CD4-positive, alpha-beta T cell treated with Interleukin-15 for 4 hours (primary cell): ENCODE measurements around the gene NRG2.
A peak's percentile ranks its signal among the peaks of the same experiment; 100 is the strongest.

Source experiments
- DNase-seq: peaks from one replicate; pipeline ENCODE4 v3.0.0-alpha.2; 2020; ENCODE audit warnings: low spot score

The NRG2 gene

GRCh38 chr5:139877129-139877597 lies 165.9 kb downstream of the NRG2 start:
- no peak for DNase-seq

DNA sequence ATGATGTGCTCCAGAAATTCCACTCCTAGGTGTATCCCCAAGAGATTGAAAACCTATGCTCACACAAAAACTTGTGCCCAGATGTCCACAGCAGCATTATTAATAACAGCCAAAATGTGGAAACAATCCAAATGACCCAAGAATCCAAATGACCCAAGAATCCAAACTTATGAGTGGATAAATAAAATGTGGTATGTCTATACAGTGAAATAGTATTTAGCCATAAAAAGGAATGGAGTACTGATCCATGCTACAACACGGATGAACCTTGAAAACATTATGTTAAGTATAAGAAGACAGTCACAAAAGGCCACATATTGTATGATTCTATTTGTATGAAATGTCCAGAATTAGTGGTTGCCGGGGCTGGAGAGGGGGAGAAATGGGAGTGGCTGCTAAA lies 167.1 kb downstream of the NRG2 start:
- no peak for DNase-seq

GRCh38 chr5:139872851-139873794 lies 170.0 kb downstream of the NRG2 start:
- DNase-seq: no peak

DNA sequence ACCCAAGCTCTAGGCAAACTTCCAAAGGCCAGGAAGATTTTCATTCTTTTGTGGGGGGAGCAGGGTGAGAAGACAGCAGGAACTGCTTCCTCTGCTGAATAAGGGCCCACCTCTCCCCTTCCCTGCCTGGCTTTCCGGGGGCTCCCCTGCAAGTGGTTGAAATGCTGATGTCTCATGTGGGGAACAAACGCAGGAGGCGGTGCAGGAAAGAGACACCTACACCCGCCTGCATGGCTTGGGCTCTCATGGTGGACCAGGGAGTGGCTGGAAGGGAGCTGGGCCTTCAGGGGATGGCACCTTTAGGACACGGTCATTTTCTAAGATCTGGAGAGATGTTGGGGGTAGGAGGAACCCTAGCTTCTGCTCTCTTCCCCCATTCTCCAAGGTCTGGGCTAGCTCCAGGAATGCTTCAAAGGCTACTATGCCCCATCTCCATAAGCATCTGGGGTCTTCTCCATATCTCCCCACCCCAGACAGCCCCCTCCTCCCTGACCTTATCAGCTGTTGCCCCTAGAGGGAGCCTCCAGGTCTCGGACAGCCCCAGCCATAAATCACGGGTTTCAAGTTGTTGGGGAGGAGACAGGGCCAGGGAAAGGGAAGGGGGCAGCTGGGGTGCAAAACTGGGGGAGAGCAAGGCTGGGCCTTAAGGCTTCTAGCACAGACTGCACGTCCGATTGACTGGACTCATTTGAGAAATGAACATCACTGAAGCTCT lies 170.9 kb downstream of the NRG2 start:
- DNase-seq: no peak

- DNase-seq: no peak
These were observed 171.5 kb downstream of the NRG2 start for GRCh38 chr5:139871614-139872013.

GRCh38 chr5:139870677-139871076 lies 172.4 kb downstream of the NRG2 start:
- no peak for DNase-seq

DNA sequence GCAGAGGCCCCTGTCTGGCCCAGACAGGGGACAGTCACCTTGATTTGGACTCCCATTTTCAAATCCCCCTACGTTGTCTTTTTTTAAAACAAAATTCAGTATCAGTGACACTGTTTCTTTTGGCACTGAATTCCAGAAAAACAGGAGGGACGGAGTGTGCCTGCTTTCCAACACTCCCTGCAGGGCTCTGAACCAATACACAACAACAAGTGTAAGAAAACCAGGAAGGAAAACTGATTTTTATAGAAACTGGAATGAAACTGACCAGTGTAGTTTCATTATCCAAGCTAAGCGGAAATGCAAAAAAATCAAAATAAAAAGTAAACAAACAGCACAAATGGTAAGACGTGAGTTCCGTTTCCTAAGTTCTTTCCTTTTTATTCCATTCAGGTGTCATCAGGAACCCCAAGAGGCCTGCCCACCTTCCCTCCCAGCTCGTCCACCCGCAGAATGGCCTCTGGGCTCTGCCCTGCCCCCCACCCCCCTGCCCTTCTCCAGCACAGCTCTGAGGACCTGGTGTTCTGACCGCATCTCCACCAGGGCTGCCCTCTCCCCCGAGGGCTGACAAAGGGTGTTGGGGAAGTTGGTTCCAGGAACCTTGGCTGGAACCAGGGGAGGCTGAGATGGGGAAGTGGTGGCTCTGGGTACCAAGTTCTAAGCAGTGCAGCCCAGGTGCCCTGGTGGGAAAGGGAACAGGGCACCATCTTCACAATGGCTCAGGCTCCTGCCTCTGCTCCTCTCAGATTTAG lies 173.9 kb downstream of the NRG2 start:
- DNase-seq: no peak

GRCh38 chr5:139867581-139867980 lies 175.5 kb downstream of the NRG2 start:
- no peak for DNase-seq

- no peak for DNase-seq
These were observed 176.0 kb downstream of the NRG2 start for GRCh38 chr5:139867109-139867508.

- DNase-seq: no peak
These were observed 178.2 kb downstream of the NRG2 start for GRCh38 chr5:139864716-139865483.

DNA sequence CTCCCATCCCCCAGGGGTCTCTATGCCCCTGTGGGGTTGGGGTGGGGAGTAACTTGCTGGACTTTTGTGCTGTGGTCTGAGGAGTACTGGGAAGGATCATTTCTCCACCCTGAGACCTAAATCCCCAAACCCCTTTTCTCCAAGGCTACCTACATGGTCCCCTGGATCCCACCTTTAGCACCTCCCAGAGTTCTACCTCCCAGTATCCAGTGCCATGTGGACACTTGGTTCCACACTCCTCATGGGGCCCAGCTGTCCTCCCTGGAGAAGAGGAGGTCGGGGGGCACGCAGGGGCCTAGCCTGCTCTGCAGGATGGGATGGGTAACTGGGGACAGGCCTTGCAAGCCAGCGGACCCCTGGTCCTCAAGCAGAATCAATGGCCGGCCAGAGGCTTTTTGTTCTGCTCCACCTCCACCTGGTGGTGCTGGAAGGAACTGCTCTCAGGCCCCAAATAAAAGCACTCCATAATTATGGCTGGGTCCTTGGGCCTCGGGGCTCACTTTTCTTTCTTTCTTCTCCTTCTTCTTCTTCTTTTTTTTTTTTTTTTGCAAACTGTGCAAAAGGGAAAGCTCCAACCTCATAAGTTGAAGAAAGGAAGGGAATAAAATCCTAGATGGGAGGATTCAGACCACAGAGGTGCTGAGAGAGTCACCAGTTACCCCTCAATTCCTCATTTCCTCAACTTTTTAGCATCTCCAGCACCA lies 179.1 kb downstream of the NRG2 start:
- DNase-seq: peak; percentile 54

DNA sequence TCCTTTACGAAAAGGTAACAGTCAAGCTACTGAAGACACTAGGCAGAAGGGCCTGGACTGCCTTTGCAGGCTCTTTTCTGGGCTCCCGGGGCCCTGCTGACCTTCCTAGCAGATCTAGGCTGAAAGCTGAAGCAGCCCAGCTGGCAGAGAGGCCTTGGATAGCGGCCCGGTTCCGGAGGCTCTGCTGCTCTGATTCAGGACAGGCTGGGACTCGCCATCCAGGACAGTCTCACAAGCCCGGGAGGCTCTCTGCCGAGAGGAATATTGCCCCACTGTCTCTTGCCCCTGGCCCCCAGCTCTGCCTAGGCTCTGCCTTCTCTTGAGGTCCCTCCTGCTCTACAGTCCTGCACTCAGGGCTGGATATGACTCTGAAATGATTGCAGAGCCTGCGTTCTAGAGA lies 179.7 kb downstream of the NRG2 start:
- no peak for DNase-seq

GRCh38 chr5:139862803-139863202 lies 180.3 kb downstream of the NRG2 start:
- no peak for DNase-seq

DNA sequence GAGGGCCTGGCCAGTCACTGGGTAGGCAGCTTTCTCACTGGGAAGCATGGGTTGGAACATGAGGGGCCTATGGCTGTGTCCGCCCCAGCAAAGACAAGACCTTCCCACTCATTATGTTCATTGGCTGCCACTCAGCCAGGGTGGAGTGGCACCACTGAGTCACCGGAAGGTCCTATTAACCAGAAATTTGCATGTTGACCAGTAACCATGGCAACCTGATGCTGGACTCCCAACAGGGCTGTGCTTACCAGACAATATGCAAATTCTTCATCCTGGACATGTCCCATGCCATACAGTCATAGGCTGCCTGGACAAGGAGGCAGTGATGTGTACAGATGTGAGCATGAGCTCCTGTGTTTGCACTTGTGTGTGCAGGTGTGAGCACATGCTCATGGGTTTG lies 180.8 kb downstream of the NRG2 start:
- DNase-seq: no peak

DNA sequence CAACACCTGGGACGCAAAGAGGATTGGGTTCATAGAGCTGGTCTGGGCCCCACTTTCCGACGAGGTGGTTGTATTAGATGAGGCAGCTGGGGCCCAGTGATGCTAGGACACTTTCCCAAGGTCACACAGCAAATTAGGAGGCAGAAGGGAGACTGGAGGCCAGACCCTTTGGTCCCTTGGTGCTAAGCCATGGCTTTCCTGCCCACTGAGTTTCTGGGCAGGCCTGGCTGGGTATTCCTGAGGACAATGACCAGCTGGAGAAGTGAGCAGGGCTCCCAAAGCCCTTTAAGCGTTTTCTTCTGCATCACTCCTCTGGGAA lies 181.3 kb downstream of the NRG2 start:
- DNase-seq: no peak

DNA sequence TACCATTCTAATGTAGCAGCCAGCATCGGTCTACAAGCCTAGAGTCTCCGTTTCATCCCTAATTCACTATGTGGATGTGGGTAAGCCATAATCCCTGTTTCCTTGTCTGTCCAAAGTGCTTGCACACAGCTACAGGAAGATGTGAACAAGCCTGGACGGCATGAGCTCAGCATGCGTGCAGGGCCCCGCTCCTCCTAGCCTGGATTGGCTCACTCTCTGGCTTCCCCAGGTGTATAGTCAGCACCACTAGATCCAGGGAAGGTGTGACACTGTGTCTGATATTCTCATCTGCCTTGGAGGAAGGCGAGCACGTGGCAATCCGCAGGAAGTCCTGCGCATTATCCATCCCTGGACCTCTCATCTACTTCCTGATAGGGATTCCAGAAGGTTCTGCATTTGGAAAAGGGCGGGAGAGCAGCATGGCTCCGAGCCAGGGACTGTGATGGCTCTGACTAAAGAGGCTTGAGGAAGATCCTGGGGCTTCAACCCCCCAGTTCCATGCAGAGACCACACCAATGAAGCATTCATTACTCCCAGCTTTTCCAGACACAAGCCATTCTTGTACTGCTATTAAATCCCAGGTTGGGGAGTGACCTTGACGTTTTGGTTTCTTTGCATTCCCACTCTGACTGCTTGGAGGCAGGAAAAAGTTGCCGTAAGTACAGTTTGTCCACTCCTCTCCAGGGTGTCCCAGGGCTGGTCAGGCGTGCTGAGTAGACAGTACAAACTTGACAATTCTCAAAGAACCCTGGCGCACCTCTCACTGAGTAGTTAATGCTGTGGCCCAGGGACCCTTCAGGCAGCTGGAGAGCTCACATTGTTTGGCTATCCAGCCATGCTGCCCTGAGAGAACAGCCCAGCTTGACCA lies 181.8 kb downstream of the NRG2 start:
- DNase-seq: no peak

DNA sequence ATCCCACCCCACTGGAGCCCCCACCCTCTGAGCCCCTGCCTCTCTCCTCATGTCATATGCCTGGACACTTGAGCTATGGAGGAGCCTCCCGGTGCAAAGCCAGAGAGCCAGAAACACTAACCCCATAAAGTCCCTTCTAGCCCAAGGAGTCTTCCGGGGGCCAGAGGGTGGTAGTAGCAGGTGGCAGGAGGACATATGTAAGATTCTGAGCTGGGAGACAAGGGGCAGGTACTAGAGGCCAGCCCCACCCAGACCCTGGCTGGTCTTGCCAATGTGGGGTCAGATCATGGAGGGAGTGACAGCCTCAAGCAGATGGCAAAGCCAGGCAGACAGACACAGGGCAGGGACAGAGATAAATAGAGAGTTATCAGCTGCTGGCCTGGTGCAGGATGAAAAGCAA lies 184.1 kb downstream of the NRG2 start:
- no peak for DNase-seq

DNA sequence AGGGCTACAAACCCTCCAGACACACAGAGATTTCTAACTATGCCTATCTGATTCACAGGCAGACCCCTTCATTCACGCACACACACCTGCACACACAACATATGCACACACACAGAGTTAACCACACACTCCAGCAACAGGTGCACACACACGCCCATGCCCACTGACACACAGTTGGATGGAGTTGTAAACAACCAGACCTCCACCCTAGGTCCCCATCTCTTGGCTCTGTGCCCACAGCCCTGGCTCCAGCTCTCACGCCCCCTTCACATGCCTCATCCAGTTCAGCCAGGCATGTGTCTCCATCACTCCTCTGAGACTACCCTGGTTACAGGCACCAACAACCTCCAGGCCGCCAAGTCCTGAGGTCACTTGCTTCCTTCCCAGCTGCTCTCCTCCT lies 186.4 kb downstream of the NRG2 start:
- DNase-seq: no peak

DNA sequence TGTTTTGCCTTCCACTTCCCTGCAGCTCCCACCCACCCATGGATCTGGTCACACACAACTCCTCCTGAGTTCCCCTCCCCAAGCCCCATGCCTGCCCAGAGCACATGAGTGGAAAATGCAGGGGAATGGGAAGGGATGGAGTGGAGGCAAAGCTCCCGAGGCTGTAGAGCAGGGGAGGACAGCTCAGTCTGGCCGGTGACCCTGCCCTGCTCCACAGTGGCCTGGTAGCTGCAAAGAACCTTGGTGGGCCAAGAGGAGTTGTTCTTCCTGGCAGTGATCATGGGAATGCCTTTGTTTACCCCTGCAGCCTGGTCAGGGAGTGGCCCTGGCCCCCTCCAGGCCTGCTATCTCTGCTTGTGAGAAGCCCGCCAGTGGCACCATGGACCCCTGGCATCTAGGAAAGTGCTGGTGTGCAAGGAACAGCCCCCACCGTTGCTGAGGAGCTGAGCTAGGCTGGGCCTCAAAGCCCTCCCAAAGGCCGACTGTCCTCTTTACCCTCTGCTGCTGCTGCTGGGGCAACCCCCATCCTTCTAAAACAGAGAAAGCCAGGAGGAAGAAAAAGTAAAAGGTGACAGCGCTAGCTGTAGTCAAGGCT lies 187.1 kb downstream of the NRG2 start:
- no peak for DNase-seq

DNA sequence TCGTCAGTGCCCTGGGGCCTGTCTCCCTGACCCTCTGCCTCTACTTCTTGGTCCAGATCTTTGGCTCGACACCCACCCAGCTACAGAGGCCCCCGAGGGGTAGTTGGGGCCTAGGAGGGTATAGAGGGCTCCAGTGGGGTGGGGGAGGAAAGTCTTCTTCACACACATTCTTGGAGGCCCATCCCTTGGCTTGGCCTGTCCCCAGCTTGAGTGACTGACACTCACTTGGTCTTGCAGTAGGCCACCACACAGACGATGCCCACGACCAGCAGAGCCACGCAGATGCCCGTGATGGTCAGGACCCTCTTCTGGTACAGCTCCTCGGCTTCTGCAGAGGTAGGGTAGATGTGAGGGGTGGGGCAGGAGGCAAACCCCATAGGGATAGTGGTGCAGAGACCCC lies 187.6 kb downstream of the NRG2 start:
- no peak for DNase-seq
